Osteocyte (in vitro differentiated cells): ENCODE data around the gene PDCD11. TPM values are rescaled to one million over a fixed set of nuclear protein-coding genes. Genes with fewer than 3 reads are reported as not detected.
"Not testable (repeated sequence)": the region's sequence is repeated elsewhere in the genome, so short reads cannot be mapped to it uniquely, and the experiment has no call there.

Experiments
- DNase-seq: peaks from one replicate; pipeline ENCODE4 v3.0.0; 2021; ENCODE audit warnings: mixed read lengths; ENCODE audit not compliant: unreplicated experiment; ENCODE audit errors: extremely low spot score
- H3K27ac Mint-ChIP-seq: one replicate; pipeline ENCODE4 v1.8.0; 2021; ENCODE audit warnings: mild to moderate bottlenecking, mixed read lengths; ENCODE audit not compliant: unreplicated experiment
- H3K27me3 Mint-ChIP-seq: one replicate; pipeline ENCODE4 v1.8.0; 2021; ENCODE audit warnings: mixed read lengths; ENCODE audit not compliant: unreplicated experiment
- H3K36me3 Mint-ChIP-seq: one replicate; pipeline ENCODE4 v1.8.0; 2021; ENCODE audit warnings: mixed read lengths; ENCODE audit not compliant: unreplicated experiment
- H3K4me1 Mint-ChIP-seq: one replicate; pipeline ENCODE4 v1.8.0; 2021; ENCODE audit warnings: mixed read lengths; ENCODE audit not compliant: unreplicated experiment
- H3K4me3 Mint-ChIP-seq: one replicate; pipeline ENCODE4 v1.8.0; 2021; ENCODE audit warnings: mild to moderate bottlenecking, moderate library complexity, mixed read lengths; ENCODE audit not compliant: unreplicated experiment
- H3K9me3 Mint-ChIP-seq: one replicate; pipeline ENCODE4 v1.8.0; 2021; ENCODE audit warnings: mixed read lengths; ENCODE audit not compliant: unreplicated experiment
- total RNA-seq: library from RNA; stranded (reverse); gene quantifications from 2 replicates; pipeline ENCODE4 v1.2.1, GENCODE V29; 2021
- TF ChIP-seq, protein P1 (sequence below): fragments of 200-600 bp; sonication (generic); IDR thresholded peaks from 2 replicates; pipeline ENCODE4 v1.5.0; 2021; ENCODE audit warnings: antibody characterized with exemption, mild to moderate bottlenecking, moderate library complexity

PDCD11 gene
- total RNA-seq, 1 donor from 2014 or later: 32.6 TPM

DNA sequence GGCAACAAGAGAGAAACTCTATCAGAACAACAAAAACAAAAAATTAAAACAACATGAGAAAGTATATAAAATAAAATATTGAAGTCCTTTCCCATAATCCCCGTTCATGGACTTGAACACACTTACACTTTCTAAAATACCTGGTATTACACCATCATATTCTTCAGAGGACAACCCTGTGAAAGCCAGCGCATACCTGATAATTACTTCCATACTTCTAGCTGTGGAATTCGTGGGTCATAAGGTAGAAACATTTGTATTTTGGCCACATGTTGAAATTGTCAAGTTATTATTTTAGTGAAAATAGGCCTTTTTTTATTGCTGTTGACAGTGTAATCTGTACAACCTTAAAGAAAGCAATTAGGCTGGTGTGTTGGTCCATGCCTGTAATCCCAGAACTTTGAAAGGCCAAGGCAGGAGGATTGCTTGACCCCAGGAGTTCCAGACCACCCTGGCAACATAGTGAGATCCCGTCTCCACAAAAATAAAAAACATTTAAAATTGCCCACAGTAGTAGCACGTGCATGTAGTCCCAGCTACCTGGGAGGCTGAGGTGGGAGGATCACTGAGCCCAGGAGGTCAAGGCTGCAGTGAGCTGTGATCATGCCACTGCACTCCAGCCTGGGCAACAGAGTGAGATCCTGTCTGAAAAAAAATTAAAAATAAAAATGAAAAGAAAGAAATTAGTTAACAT, 40.4 kb upstream of the PDCD11 start:
- Mint-ChIP-seq H3K36me3 (no peaks in the 10 kb centered on the region), H3K27me3 (no peaks in the 10 kb centered on the region), H3K4me1 (peaks cover 4% of the 10 kb centered on the region), H3K4me3 (no peak overlapping the region), H3K9me3 (no peaks in the 10 kb centered on the region), H3K27ac (no peak overlapping the region)
- TF ChIP-seq, protein P1, sequence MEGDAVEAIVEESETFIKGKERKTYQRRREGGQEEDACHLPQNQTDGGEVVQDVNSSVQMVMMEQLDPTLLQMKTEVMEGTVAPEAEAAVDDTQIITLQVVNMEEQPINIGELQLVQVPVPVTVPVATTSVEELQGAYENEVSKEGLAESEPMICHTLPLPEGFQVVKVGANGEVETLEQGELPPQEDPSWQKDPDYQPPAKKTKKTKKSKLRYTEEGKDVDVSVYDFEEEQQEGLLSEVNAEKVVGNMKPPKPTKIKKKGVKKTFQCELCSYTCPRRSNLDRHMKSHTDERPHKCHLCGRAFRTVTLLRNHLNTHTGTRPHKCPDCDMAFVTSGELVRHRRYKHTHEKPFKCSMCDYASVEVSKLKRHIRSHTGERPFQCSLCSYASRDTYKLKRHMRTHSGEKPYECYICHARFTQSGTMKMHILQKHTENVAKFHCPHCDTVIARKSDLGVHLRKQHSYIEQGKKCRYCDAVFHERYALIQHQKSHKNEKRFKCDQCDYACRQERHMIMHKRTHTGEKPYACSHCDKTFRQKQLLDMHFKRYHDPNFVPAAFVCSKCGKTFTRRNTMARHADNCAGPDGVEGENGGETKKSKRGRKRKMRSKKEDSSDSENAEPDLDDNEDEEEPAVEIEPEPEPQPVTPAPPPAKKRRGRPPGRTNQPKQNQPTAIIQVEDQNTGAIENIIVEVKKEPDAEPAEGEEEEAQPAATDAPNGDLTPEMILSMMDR: no peak
- peak; percentile 44 for DNase-seq

DNA sequence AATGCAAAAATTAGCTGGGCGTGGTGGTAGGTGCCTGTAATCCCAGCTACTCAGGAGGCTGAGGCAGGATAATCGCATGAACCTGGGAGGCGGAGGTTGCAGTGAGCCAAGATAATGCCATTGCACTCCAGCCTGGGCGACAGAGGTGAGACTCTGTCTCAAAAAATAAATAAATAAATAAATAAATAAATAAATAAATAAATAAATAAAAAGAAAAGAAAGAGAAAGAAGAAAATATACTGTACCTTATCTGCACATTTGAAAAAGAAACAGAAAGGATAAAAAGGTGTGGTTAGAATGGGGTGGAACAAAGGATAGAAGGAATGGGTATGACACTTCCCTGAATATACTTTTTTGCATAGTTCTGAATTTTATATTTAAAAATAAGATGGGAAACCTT, 36.9 kb upstream of the PDCD11 start:
- DNase-seq, H3K27me3 Mint-ChIP-seq, H3K4me3 Mint-ChIP-seq, H3K9me3 Mint-ChIP-seq, H3K4me1 Mint-ChIP-seq, H3K27ac Mint-ChIP-seq, H3K36me3 Mint-ChIP-seq: not testable (repeated sequence)

DNA sequence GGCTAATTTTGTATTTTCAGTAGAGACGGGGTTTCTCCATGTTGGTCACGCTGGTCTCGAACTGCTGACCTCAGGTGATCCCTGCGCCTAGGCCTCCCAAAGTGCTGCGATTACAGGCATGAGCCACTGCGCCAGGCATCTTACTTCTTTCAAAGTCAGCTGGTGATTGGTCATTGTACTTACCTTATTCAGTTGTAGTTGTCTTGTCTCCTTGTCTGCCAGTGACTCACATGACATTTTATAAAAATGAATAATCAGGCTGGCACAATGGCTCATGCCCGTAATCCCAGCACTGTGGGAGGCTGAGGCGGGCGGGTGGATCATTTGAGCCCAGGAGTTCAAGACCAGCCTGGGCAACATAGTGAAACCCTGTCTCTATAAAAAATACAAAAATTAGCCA, 35.6 kb upstream of the PDCD11 start:
- not testable (repeated sequence) for H3K4me1 Mint-ChIP-seq, H3K4me3 Mint-ChIP-seq, H3K27me3 Mint-ChIP-seq, H3K27ac Mint-ChIP-seq, H3K36me3 Mint-ChIP-seq, H3K9me3 Mint-ChIP-seq
- peak; percentile 38 for DNase-seq

DNA sequence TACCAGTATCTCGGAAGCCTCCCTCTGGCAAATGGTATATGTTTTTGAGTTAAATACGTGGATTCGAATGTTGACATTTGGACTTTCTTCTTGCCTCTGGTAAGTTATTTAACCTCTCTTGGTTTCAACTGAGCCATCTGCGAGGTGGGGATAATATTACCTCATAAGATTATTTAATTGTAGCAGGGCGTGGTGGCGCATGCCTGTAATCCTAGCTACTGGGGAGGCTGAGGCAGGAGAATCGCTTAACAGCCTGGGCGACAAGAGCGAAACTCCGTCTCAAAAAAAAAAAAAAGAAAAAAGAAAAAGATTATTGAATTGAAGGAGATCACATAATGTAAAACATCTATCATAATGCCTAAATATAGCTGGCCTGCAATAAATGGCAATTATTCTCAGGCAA, 29.0 kb upstream of the PDCD11 start:
- Mint-ChIP-seq H3K27ac (peak overlapping the region; percentile 92), H3K4me3 (peak overlapping the region; percentile 85)
- TF ChIP-seq, protein P1: no peak

DNA sequence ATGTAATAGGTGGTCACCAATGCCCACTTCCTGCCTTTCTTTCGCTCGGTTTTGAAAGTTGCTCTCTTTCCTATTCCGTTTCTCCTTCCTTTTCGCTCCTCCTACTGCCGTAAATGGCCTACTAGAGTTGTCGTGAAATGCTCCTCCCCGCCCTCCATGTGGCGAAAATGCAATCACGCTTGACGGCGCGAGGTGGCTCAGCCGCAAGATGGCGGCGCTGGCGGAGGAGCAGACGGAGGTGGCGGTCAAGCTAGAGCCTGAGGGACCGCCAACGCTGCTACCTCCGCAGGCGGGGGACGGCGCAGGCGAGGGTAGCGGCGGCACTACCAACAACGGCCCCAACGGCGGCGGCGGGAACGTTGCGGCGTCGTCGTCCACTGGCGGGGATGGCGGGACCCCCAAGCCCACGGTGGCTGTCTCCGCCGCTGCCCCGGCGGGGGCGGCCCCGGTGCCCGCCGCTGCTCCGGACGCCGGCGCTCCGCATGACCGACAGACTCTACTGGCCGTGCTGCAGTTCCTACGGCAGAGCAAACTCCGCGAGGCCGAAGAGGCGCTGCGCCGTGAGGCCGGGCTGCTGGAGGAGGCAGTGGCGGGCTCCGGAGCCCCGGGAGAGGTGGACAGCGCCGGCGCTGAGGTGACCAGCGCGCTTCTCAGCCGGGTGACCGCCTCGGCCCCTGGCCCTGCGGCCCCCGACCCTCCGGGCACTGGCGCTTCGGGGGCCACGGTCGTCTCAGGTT, 28.5 kb upstream of the PDCD11 start, which contains the start of gene TAF5:
Gene TAF5, plus strand, starts transcription at position 195 of the 737 bp plus-strand sequence. Its CDS starts 14 bp downstream, at position 209.
- Mint-ChIP-seq H3K27ac (peak within 1 kb of the TSS; percentile 92), H3K4me3 (peak within 1 kb of the TSS; percentile 85), H3K27me3 (peaks cover 3% of the 10 kb centered on the region), H3K9me3 (no peaks in the 10 kb centered on the region), H3K36me3 (no peaks in the 10 kb centered on the region), H3K4me1 (peaks cover 12% of the 10 kb centered on the region)
- peak; percentile 96 for DNase-seq
- TF ChIP-seq, protein P1: no peak

More for the DNA sequence above, 29.0 kb upstream of the PDCD11 start:
- H3K4me1 Mint-ChIP-seq: peaks cover 12% of the 10 kb centered on the region
- no peak for DNase-seq
- no peaks in the 10 kb centered on the region for H3K9me3 Mint-ChIP-seq
- peaks cover 3% of the 10 kb centered on the region for H3K27me3 Mint-ChIP-seq
- no peaks in the 10 kb centered on the region for H3K36me3 Mint-ChIP-seq

DNA sequence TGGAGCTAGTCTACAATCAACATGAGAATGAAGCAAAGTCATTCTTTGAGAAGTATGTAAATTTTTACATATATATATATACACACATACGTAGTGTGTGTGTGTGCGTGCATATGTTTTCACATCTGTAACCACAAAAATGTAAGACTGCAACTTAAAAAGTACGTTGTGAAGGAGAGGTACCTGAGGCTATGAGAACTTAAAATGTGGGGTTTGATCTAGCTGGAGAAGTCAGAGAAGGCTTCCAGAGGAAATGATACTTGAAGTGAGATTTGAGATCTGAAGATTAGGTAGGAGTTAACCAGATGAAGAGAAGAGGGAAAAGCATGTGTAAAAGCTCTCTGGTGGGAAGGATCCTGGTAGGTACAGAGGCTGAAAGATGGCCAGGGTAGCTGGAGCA, 22.9 kb upstream of the PDCD11 start:
- Mint-ChIP-seq H3K36me3 (peaks cover 26% of the 10 kb centered on the region), H3K9me3 (no peaks in the 10 kb centered on the region), H3K27ac (no peak overlapping the region), H3K27me3 (no peaks in the 10 kb centered on the region), H3K4me1 (peaks cover 6% of the 10 kb centered on the region), H3K4me3 (no peak overlapping the region)
- DNase-seq: no peak
- TF ChIP-seq, protein P1: no peak
